Tibial nerve (tissue), 4 donors: ENCODE results near the gene CCDC88C.
"Not testable (repeated sequence)": the region's sequence is repeated elsewhere in the genome, so short reads cannot be mapped to it uniquely, and the experiment has no call there.

ENCODE experiments used
- CTCF ChIP-seq, 5 experiments: fragments of 200-600 bp in 3 of 5; fragments of 450-650 bp in 2 of 5; sonication (generic) in 3 of 5; IDR thresholded peaks; one replicate each; pipeline ENCODE4 v1.5.1; 2016 to 2019; ENCODE audit warnings: antibody characterized with exemption in 5 of 5, mild to moderate bottlenecking in 3 of 5, moderate library complexity in 2 of 5
- EP300 ChIP-seq, 2 donors: sonication (generic); formaldehyde crosslinking; IDR thresholded peaks; one replicate each; pipeline ENCODE4 v1.6.1; 2017; ENCODE audit warnings: antibody characterized with exemption in 2 of 2, mild to moderate bottlenecking in 1 of 2
- POLR2A ChIP-seq, 2 donors: fragments of 450-650 bp; IDR thresholded peaks; one replicate each; pipeline ENCODE4 v1.6.1; 2017; ENCODE audit warnings: antibody characterized with exemption in 2 of 2, mild to moderate bottlenecking in 2 of 2, moderate library complexity in 2 of 2

GRCh38 chr14:91409240-91409639 is 8.4 kb downstream of the CCDC88C start:
- not testable (repeated sequence) for TF ChIP-seq CTCF, EP300, POLR2A (IDR thresholded peaks at IDR 0.05)
